WERI-Rb-1 (cell line): ENCODE measurements around the gene MYO1A.

Experiments
- DNase-seq: peaks from one replicate; pipeline ENCODE4 v3.0.0-alpha.2; 2020
- H3K27ac ChIP-seq: fragments of 250-450 bp; sonication (Bioruptor Pico); 2 replicates; pipeline ENCODE4 v1.5.1; 2020; ENCODE audit warnings: mild to moderate bottlenecking, moderate library complexity
- H3K27me3 ChIP-seq: fragments of 250-450 bp; sonication (Bioruptor Pico); 2 replicates; pipeline ENCODE4 v1.5.1; 2021; ENCODE audit warnings: mild to moderate bottlenecking, low read depth, moderate library complexity; ENCODE audit not compliant: insufficient read depth, severe bottlenecking
- H3K36me3 ChIP-seq: fragments of 250-450 bp; sonication (Bioruptor Pico); 2 replicates; pipeline ENCODE4 v1.5.1; 2020; ENCODE audit warnings: mild to moderate bottlenecking, moderate library complexity
- H3K4me3 ChIP-seq: 2 replicates; pipeline ENCODE4 v1.5.1; 2011; ENCODE audit warnings: low read depth, mild to moderate bottlenecking, control low read depth, low read length
- H3K9me3 ChIP-seq: fragments of 250-450 bp; sonication (Bioruptor Pico); 2 replicates; pipeline ENCODE4 v1.5.1; 2021; ENCODE audit warnings: mild to moderate bottlenecking, moderate library complexity; ENCODE audit not compliant: severe bottlenecking
- CTCF ChIP-seq: IDR thresholded peaks from 2 replicates; pipeline ENCODE4 v1.5.1; 2011; ENCODE audit warnings: low read depth, mild to moderate bottlenecking, control low read depth, inconsistent platforms, low read length

MYO1A gene

GRCh38 chr12:57051011-57051410 lies 1.1 kb upstream of the MYO1A start:
- Histone ChIP-seq H3K27me3 (no peaks in the 10 kb centered on the region), H3K27ac (no peak overlapping the region), H3K36me3 (0 out of 2 replicates have a peak, but pooled peaks cover 4% of the 10 kb centered on the region), H3K4me3 (no peak overlapping the region), H3K9me3 (no peaks in the 10 kb centered on the region)
- no peak for TF ChIP-seq CTCF
- no peak for DNase-seq

- Histone ChIP-seq H3K27me3 (no peaks in the 10 kb centered on the region), H3K4me3 (no peak overlapping the region), H3K9me3 (no peaks in the 10 kb centered on the region), H3K36me3 (no peaks in the 10 kb centered on the region), H3K27ac (no peak overlapping the region)
- no peak for TF ChIP-seq CTCF
- DNase-seq, result no peak
These were observed 846 bp downstream of the MYO1A start for GRCh38 chr12:57049119-57049446.

GRCh38 chr12:57048423-57049118 lies 1.4 kb downstream of the MYO1A start:
- Histone ChIP-seq H3K36me3 (no peaks in the 10 kb centered on the region), H3K4me3 (no peak overlapping the region), H3K27ac (no peak overlapping the region), H3K9me3 (no peaks in the 10 kb centered on the region), H3K27me3 (no peaks in the 10 kb centered on the region)
- TF ChIP-seq CTCF, result no peak
- no peak for DNase-seq

- no peaks in the 10 kb centered on the region for H3K9me3 ChIP-seq
- H3K27me3 ChIP-seq, result no peaks in the 10 kb centered on the region
- no peak for DNase-seq
- TF ChIP-seq CTCF, result no peak
- H3K4me3 ChIP-seq, result no peak overlapping the region
- no peak overlapping the region for H3K27ac ChIP-seq
- no peaks in the 10 kb centered on the region for H3K36me3 ChIP-seq
These were observed 1.9 kb downstream of the MYO1A start for GRCh38 chr12:57047981-57048380.

GRCh38 chr12:57046947-57047890 lies 2.7 kb downstream of the MYO1A start:
- no peak for TF ChIP-seq CTCF
- no peaks in the 10 kb centered on the region for H3K27me3 ChIP-seq
- no peaks in the 10 kb centered on the region for H3K36me3 ChIP-seq

More at GRCh38 chr12:57046947-57047890, 2.7 kb downstream of the MYO1A start:
- no peak overlapping the region for H3K4me3 ChIP-seq
- DNase-seq, result no peak
- H3K27ac ChIP-seq, result no peak overlapping the region
- no peaks in the 10 kb centered on the region for H3K9me3 ChIP-seq
